ENCODE results near the gene STAM.

DNA sequence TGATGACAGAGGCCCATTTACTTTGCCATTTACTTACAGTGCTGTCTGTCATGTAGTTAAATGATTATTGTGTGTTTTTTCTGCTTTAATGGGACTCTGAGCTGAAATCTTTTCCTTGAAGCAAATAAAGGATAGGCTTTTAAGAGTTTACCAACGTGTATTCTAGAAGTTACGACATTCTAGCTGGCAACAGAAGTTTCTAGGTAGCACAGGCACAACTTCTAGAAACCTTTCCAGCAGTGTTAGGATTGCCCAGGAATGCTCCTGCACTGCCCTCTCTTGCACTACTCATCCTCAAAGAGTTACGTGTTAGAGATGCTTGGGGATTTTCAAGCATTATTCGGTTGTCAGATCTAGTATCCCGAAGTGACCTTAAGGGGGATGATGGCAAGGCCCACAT lies 65.5 kb downstream of the STAM start:
- TF ChIP-seq, protein P1, sequence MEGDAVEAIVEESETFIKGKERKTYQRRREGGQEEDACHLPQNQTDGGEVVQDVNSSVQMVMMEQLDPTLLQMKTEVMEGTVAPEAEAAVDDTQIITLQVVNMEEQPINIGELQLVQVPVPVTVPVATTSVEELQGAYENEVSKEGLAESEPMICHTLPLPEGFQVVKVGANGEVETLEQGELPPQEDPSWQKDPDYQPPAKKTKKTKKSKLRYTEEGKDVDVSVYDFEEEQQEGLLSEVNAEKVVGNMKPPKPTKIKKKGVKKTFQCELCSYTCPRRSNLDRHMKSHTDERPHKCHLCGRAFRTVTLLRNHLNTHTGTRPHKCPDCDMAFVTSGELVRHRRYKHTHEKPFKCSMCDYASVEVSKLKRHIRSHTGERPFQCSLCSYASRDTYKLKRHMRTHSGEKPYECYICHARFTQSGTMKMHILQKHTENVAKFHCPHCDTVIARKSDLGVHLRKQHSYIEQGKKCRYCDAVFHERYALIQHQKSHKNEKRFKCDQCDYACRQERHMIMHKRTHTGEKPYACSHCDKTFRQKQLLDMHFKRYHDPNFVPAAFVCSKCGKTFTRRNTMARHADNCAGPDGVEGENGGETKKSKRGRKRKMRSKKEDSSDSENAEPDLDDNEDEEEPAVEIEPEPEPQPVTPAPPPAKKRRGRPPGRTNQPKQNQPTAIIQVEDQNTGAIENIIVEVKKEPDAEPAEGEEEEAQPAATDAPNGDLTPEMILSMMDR (IDR thresholded peaks at IDR 0.05), result no peak
- TF ChIP-seq POLR2A (IDR thresholded peaks at IDR 0.05), result no peak
